GM13976 (cell line): ENCODE measurements around the gene ZNF19.

ENCODE experiments used
- DNase-seq: peaks from one replicate; pipeline ENCODE4 v3.0.0; 2012; ENCODE audit warnings: low spot score
- in situ Hi-C: fragments of 300-500 bp; cut with MboI; formaldehyde crosslinking; loops from one replicate; pipeline ENCODE4 v1.12.0; 2022; ENCODE audit warnings: low sequenced_read_pairs, mixed read lengths, inconsistent platforms; ENCODE audit not compliant: unreplicated experiment
- TF ChIP-seq, protein P1 (sequence below): IDR thresholded peaks from 2 replicates; pipeline ENCODE4 v1.5.1; 2012; ENCODE audit warnings: borderline replicate concordance, mild to moderate bottlenecking; ENCODE audit not compliant: insufficient read depth; ENCODE audit errors: extremely low read depth, missing control alignments, control extremely low read depth

Gene ZNF19

DNA sequence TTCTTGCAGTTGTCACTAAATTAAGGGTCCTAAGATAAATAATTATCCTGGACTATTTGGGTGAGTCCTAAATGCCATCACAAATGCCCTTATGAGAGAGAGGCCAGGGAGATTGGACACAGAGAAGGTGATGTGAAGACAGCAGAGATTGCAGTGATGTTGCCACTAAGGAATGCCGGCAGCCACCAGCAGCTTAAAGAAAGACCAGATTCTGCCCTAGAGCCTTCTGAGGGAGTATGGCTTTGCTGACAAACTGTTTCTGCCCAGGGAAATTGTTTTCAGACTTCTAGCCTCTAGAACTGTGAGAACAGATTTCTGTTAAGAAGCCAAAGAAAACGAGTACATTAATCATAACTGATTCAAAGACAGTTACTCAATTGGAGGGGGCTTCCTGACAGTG is 17.1 kb downstream of the ZNF19 start:
- in situ Hi-C loops, result no loop called here
- TF ChIP-seq, protein P1, sequence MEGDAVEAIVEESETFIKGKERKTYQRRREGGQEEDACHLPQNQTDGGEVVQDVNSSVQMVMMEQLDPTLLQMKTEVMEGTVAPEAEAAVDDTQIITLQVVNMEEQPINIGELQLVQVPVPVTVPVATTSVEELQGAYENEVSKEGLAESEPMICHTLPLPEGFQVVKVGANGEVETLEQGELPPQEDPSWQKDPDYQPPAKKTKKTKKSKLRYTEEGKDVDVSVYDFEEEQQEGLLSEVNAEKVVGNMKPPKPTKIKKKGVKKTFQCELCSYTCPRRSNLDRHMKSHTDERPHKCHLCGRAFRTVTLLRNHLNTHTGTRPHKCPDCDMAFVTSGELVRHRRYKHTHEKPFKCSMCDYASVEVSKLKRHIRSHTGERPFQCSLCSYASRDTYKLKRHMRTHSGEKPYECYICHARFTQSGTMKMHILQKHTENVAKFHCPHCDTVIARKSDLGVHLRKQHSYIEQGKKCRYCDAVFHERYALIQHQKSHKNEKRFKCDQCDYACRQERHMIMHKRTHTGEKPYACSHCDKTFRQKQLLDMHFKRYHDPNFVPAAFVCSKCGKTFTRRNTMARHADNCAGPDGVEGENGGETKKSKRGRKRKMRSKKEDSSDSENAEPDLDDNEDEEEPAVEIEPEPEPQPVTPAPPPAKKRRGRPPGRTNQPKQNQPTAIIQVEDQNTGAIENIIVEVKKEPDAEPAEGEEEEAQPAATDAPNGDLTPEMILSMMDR, result no peak

DNA sequence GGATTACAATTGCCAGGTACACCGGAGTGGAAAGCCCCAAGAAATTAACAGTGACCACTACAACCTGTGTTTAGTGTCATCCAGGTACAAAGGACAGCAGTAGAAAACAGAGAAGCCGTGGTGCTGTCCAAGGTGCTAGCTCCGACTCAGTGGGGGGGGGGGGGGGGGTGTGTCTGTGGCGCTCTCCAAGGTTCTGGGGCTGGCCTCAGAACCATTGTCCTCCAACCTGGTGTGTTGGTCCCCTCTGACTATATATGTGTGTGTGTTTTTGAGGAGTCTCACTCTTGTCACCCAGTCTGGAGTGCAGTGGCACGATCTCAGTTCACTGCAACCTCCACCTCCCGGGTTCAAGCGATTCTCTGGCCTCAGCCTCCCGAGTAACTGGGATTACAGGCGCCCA is 21.3 kb downstream of the ZNF19 start:
- DNase-seq, result peak; percentile 43
- in situ Hi-C loops, result no loop called here

More for the DNA sequence above, 17.1 kb downstream of the ZNF19 start:
- DNase-seq, result no peak

DNA sequence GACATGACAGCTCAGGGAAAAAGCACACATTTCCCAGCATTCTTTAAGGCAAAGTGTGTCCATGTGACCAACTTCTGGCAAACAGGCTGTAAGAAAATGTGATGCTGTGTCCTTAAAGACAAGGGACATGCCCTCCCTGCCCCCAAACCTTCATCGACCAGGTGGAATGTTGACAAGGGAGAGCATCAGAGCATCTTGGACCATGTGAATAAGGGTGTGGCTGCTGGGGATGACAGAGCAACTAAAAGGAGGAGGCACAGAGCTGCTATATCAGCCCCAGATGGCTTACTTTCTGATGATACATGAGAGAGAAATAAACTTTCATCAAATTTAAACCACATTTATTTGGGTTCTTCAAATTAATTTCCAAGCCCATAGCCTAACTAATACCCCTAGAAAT is 24.9 kb downstream of the ZNF19 start:
- in situ Hi-C loops, result no loop called here
- DNase-seq, result no peak
- TF ChIP-seq, protein P1, result no peak

More for the DNA sequence above, 21.3 kb downstream of the ZNF19 start:
- TF ChIP-seq, protein P1, result no peak

DNA sequence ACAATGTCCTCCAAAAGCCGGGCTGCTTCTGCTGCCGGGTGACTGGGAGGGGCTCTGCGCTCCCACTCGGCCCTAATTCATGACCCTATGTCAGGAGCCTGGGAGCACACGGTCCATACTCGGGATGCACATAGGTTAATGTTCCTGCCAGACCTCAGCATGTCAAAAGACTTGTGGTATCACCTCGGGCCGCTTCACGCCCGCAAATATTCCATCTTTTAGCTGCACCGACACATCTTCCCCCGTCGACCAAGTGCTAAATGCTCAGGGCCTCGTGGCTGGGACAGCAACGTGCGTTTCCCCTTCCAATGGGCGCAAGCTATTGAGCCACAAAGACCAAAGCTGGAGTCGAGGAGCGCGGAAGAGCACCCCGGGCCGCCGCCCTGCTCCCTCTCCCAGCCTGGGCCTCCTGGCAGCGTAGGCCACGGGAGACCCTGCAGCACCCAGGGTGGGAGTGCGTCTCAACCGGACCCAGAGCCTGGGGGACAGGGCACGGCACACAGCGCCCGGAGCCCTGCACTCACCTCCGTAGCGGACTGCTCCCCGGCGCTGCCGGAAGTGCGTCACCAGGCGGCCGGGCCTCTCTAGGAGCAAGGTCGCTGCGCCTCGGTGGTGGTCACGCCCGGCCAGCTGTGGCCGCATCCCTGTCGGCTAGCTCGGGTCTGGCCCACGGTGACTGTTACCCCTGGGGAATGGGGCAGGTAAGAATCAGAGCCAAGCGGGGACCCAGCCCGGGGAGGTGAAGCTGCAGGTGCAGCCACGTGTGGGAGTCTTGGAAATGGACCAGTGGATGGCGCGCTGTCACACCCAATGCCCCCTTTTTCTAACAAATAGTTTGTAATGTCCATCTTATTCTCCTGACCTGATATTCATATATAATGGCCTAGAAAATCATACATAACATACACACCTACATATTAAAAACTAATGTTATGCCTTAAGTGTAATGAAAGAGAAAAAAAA is 27.2 kb downstream of the ZNF19 start, which contains the start of gene ZNF23:
Gene ZNF23, minus strand, starts transcription at position 562 of the 963 bp plus-strand sequence. CDS start 5,451 bp downstream, outside the sequence.
- in situ Hi-C loops, result no loop called here
- TF ChIP-seq, protein P1, result no peak

DNA sequence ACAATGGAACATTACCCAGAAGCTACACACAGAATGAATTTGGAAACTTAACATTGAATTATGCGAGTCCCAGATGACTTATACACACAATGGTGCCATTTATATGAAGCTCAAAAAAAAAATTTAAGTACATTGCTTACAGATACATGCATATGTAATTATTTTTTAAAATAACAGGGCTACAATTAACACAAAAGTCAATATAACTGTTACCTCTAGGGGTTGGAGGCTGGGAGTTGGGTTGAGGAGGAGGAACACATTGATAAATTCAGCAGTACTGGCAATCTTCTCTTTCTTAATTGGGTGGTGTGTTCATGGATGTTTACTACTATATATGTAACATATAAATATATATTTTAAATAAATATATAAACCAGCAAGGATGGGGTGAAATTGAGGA is 28.2 kb downstream of the ZNF19 start:
- TF ChIP-seq, protein P1, result no peak
- in situ Hi-C loops, result no loop called here
- no peak for DNase-seq

More for the DNA sequence above, 27.2 kb downstream of the ZNF19 start, which contains the start of gene ZNF23:
- DNase-seq, result peak; percentile 96

DNA sequence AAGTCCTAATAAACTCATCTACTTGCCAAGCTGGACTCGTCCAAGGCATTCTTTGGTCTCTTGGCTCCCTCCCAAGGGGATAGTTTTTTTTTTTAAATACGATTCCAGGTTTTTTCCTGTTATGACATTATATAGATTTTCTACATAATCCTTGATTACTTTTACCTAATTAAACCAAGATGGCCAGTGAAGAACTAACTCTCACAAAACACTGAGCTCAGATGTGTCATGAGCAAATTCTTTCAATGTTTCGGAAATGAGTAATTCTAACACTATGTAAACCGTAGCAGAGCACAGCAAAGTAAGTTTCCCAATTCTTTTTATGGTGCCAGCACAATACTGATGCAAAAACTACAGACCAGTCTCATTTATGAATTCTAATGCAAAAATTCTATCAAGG is 28.9 kb downstream of the ZNF19 start:
- in situ Hi-C loops, result no loop called here
- DNase-seq, result no peak
- TF ChIP-seq, protein P1, result no peak

DNA sequence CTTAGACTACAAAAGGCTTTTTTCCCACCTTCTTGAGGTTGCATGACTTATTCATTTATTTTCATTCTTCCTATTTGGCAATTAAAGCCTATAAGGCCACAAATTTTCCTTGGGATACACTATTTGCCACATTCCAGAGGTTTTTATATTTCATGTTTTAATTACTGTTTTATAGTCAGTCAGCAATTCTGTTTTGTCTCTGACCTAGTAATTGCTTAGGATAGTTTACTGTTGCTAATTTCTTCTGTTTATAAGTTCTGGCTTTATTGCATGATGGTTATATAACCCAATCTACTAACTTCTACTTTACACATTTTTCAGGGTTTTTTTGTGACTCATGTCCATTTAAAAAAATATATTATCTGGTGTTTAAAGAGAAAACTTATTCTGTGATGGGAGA is 29.6 kb downstream of the ZNF19 start:
- in situ Hi-C loops, result no loop called here
- no peak for DNase-seq
- TF ChIP-seq, protein P1, result no peak
